Measurements from ENCODE around the gene HIVEP3.

The HIVEP3 gene

GRCh38 chr1:41844781-41845272, 73.9 kb downstream of the HIVEP3 start:
- no peak overlapping the region for H2AFZ ChIP-seq (ENCODE audit: low read depth)
- no peaks in the 10 kb centered on the region for H3K36me3 ChIP-seq (ENCODE audit: insufficient read depth)
- no peaks in the 10 kb centered on the region for H3K4me1 ChIP-seq (ENCODE audit: low read depth, poor library complexity, severe bottlenecking)
- H3K79me2 ChIP-seq (ENCODE audit: insufficient read depth, low read depth), result no peaks in the 10 kb centered on the region
- no peaks in the 10 kb centered on the region for H3K27me3 ChIP-seq (ENCODE audit: insufficient read depth, low read depth)
- no peak overlapping the region for H3K27ac ChIP-seq
- H4K20me1 ChIP-seq (ENCODE audit: insufficient read depth), result no peaks in the 10 kb centered on the region
- TF ChIP-seq CTCF (conservative IDR thresholded peaks at IDR 0.05; ENCODE audit: low read depth, low read length), result no peak
- H3K9ac ChIP-seq, result no peak overlapping the region
- no peak overlapping the region for H3K4me3 ChIP-seq (IDR thresholded peaks at IDR 0.05; ENCODE audit: insufficient read depth, low read depth, low read length)
- H3K4me2 ChIP-seq, result no peak overlapping the region

GRCh38 chr1:41844255-41844654, 74.5 kb downstream of the HIVEP3 start:
- Histone ChIP-seq H3K27me3 (ENCODE audit: insufficient read depth, low read depth) (no peaks in the 10 kb centered on the region), H3K4me1 (ENCODE audit: low read depth, poor library complexity, severe bottlenecking) (no peaks in the 10 kb centered on the region), H3K4me3 (IDR thresholded peaks at IDR 0.05; ENCODE audit: insufficient read depth, low read depth, low read length) (no peak overlapping the region), H3K9ac (no peak overlapping the region), H4K20me1 (ENCODE audit: insufficient read depth) (no peaks in the 10 kb centered on the region), H3K79me2 (ENCODE audit: insufficient read depth, low read depth) (no peaks in the 10 kb centered on the region), H3K36me3 (ENCODE audit: insufficient read depth) (no peaks in the 10 kb centered on the region), H2AFZ (ENCODE audit: low read depth) (no peak overlapping the region), H3K27ac (no peak overlapping the region), H3K4me2 (no peak overlapping the region)
- no peak for TF ChIP-seq CTCF (conservative IDR thresholded peaks at IDR 0.05; ENCODE audit: low read depth, low read length)

GRCh38 chr1:41842993-41843755, 75.5 kb downstream of the HIVEP3 start:
- no peaks in the 10 kb centered on the region for H3K27me3 ChIP-seq (ENCODE audit: insufficient read depth, low read depth)
- H3K4me3 ChIP-seq (IDR thresholded peaks at IDR 0.05; ENCODE audit: insufficient read depth, low read depth, low read length), result no peak overlapping the region
- H3K27ac ChIP-seq, result no peak overlapping the region
- H3K36me3 ChIP-seq (ENCODE audit: insufficient read depth), result no peaks in the 10 kb centered on the region
- no peak overlapping the region for H3K4me2 ChIP-seq
- H2AFZ ChIP-seq (ENCODE audit: low read depth), result no peak overlapping the region
- no peaks in the 10 kb centered on the region for H3K79me2 ChIP-seq (ENCODE audit: insufficient read depth, low read depth)
- TF ChIP-seq CTCF (conservative IDR thresholded peaks at IDR 0.05; ENCODE audit: low read depth, low read length), result no peak
- no peaks in the 10 kb centered on the region for H3K4me1 ChIP-seq (ENCODE audit: low read depth, poor library complexity, severe bottlenecking)
- no peak overlapping the region for H3K9ac ChIP-seq
- no peaks in the 10 kb centered on the region for H4K20me1 ChIP-seq (ENCODE audit: insufficient read depth)

- no peaks in the 10 kb centered on the region for H3K4me1 ChIP-seq (ENCODE audit: low read depth, poor library complexity, severe bottlenecking)
- no peak for TF ChIP-seq CTCF (conservative IDR thresholded peaks at IDR 0.05; ENCODE audit: low read depth, low read length)
- no peaks in the 10 kb centered on the region for H4K20me1 ChIP-seq (ENCODE audit: insufficient read depth)
- no peak overlapping the region for H3K9ac ChIP-seq
- H2AFZ ChIP-seq (ENCODE audit: low read depth), result no peak overlapping the region
- no peak overlapping the region for H3K27ac ChIP-seq
- H3K27me3 ChIP-seq (ENCODE audit: insufficient read depth, low read depth), result no peaks in the 10 kb centered on the region
- H3K79me2 ChIP-seq (ENCODE audit: insufficient read depth, low read depth), result no peaks in the 10 kb centered on the region
- no peaks in the 10 kb centered on the region for H3K36me3 ChIP-seq (ENCODE audit: insufficient read depth)
- H3K4me2 ChIP-seq, result no peak overlapping the region
- H3K4me3 ChIP-seq (IDR thresholded peaks at IDR 0.05; ENCODE audit: insufficient read depth, low read depth, low read length), result no peak overlapping the region
These were observed 76.4 kb downstream of the HIVEP3 start for GRCh38 chr1:41842326-41842725.

All from KMS-11 (cell line).